ENCODE results near the gene TCEAL6.
"Not testable (repeated sequence)": the region's sequence is repeated elsewhere in the genome, so short reads cannot be mapped to it uniquely, and the experiment has no call there.

The TCEAL6 gene
- total RNA-seq = 0 to 0.15 (median 0.04) reads per million in 4 donors

GRCh38 chrX:102142274-102142673, at the start of gene TCEAL6:
Gene TCEAL6, minus strand, starts transcription at chrX:102142481.
- DNase-seq = not testable (repeated sequence)

- DNase-seq = no peak
These were observed 43.9 kb upstream of the TCEAL6 start for GRCh38 chrX:102185967-102186720.

DNA sequence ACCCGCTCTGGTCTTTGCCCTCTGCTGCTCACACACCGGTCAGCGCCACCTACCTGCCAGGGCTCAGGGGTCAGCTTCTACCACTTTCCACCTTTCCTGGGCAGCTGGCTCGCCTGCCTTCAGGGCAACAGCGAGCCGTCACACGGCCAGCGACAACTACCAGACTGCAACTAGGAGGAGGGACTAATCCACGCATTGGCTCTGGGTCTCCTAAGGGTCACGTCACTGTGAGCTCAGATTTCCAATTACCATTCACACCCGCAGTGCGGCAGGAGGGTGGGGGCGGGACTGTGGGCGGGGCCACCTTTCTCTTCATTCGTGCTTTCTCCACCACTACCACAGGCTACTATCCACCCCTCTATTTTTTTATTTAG, 13.5 kb upstream of the TCEAL6 start, which contains the start of gene BEX5:
Gene BEX5, minus strand, starts transcription at position 172 of the 374 bp plus-strand sequence. CDS start 1,712 bp downstream, outside the sequence.
- peak; percentile 19 to 73 (median 54) for DNase-seq

GRCh38 chrX:102154900-102155805, 12.9 kb upstream of the TCEAL6 start:
- DNase-seq = peak in 4 of 5 donors; percentile 2 to 20 (median 12)

DNA sequence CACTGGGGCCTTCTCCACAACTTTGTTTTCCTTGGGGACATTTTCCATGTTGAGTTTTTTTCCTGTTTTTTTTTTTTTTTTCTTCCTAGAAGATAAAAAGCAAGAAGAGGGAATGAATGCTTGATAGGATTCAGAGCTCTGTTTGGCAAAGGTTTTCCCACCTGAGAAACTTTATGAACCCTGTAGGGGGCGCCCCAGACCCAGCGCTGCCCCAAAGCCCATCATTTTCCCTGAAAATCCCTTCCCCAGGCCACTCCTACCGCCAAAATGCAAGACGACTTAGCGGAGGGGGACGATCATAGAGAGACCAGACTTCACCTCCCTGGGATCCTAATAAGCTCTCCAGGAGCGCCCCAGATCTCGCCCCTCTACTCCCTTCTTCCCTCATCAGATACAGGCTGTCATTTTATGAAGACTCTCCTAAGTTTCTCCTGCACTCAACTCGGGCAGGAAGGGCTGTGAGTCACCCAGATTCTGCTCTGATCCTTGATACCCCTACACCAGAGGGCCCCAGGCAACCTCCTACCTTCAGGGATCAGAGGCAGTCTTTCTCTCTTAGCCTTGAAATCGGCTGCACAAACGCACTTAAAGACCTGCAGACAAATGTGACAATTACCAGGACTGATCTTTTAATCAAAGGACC, 12.1 kb upstream of the TCEAL6 start:
- peak in 3 of 5 donors; percentile 1 to 2 (median 1) for DNase-seq

DNA sequence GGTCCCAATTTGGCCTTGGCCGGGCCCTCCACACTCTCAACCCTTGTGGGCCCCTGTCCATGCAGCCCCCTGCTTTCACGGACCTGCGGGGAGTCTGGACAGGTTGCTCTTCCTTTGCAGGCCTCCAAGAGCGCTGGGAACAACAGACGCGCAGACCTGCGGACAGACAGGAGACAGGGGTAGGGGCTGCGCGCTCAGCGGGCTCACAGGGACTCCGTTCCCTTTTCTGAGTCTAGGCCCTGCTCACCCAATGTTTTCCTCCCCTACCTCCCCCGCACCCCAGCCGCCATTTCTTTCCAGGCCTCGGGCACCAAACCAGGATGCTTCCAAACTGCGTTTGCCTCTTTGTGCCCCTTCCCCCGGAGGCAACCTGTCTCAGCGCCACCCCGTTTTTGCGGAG, 650 bp downstream of the TCEAL6 start:
- not testable (repeated sequence) for DNase-seq

DNA sequence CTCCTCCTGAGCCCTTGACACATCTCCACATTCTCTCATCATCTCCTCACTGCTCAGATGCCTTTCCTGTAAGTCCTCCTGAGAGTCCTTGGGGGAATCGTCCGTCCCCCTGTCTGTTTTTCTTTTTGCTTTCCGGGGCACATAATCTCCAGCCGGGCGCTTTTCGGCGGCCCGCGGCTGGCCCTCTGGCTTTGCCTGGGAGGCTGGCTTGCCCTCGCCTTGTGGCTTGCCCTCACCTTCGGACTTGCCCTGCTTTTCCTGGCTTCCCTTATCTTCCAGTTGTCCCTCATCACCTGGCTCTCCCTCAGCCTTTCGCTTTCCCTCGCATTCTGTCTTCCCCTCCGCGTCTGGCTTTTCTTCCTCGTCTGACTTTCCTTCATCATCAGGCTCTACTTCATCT, 1.4 kb downstream of the TCEAL6 start:
- DNase-seq = not testable (repeated sequence)

DNA sequence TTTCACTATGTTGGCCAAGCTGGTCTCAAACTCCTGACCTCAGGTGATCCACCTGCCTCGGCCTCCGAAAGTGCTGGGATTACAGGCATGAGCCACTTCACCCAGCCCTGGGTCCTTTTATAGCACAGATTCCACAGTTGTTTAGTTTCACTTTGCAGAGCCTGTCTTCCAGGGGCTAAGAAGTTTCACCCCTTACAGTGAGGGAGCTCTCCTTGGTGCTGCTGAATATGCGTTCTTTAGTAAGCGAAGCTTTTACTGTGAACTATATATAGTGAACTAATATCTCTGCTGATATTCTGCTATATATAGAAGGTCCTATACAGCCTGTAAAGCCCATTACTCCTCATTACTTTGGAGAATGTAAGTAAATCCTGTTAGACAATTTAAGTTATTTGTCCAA, 4.2 kb downstream of the TCEAL6 start:
- no peak for DNase-seq

DNA sequence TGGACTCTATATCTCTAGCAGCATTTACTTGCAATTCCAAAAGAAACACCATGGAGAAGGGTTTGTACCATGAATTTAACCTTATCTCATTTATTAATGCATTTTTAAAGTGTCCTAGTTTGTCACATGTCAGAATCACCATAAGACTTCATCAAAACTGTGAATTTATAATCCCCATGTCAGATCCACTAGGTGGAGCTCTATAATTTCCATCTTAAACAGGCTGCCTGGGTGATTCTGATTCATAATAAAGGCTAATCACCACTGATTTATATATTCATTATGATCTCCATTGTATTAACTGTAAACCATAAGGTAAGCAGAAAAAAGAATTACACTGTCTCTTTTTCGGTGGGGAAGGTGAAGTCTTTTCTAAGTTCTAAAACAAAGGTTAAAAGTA, 12.8 kb downstream of the TCEAL6 start:
- no peak for DNase-seq

DNA sequence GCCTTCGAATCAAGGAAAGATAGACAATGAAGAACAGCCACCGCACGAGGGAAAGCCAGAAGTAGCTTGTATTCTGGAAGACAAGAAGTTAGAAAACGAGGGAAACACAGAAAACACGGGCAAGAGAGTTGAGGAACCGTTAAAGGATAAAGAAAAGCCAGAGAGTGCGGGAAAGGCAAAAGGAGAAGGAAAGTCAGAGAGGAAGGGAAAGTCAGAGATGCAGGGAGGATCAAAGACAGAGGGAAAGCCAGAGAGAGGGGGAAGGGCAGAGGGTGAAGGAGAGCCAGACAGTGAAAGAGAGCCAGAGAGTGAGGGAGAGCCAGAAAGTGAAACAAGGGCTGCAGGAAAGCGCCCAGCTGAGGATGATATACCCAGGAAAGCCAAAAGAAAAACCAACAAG, 15.4 kb downstream of the TCEAL6 start:
- no peak for DNase-seq

- not testable (repeated sequence) for DNase-seq
These were observed 16.0 kb downstream of the TCEAL6 start for GRCh38 chrX:102126080-102126818.

DNA sequence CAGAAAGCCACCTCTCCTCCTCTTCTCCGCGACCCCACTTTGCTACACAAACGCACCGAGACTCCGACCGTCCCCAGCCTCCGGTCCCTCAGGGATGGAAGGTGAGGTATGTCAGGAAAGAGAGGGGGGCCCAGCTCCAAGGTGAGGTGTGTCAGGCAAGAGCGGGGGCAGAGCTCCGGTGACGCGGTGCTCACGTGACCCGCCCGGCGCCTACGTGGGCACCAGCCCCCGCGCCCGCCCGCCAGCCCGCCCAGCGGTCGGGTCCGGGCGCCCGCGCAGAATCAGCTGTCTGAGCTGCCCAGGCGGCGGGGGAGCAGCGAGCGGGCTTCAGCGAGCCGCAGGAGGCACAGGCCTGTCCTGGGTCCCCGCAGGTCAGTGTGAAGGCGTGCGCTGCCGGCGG, 16.8 kb downstream of the TCEAL6 start, which contains the start of gene TCEAL2:
Gene TCEAL2, plus strand, starts transcription at position 244 of the 400 bp plus-strand sequence. CDS start 1,152 bp downstream, outside the sequence.
- peak in 2 of 5 donors; percentile 0 to 3 for DNase-seq

- DNase-seq = not testable (repeated sequence)
These were observed 17.3 kb downstream of the TCEAL6 start for GRCh38 chrX:102125014-102125413.

- no peak for DNase-seq
These were observed 26.5 kb downstream of the TCEAL6 start for GRCh38 chrX:102115748-102116147.

DNA sequence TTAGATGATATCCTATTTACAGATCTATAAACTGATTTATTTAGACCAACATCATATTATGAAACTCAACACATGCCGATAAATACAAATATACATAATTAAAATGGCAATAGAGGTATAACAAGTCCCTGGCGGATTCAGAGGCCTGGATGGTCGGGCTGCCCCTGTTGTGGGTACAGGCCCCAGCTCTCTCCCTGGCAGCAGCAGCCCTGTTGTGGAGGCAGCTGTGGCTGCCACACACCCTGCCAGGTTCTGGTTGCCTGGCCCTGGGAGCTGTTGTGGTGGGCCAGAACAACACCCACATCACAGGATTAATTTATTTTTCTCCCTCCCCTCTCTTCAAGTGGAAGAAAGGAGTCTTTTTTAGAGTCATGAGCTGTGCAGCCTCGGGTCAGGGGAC, 28.9 kb downstream of the TCEAL6 start:
- DNase-seq = no peak

All from T-helper 1 cell (primary cell).